Upper lobe of right lung (tissue), 1 donor: ENCODE measurements around the gene DYRK1A. TPM values are rescaled to one million over a fixed set of nuclear protein-coding genes. Genes with fewer than 3 reads are reported as not detected.

ENCODE experiments used
- ATAC-seq: fragments of 200-7000 bp; cut with Tn5 transposase; one replicate; pipeline ENCODE4 v1.9.1; 2020; ENCODE audit warnings: mild to moderate bottlenecking, moderate library complexity
- DNase-seq: peaks from one replicate; pipeline ENCODE4 v3.0.0-alpha.2; 2020
- H3K27ac ChIP-seq: fragments of 200-600 bp; one replicate; pipeline ENCODE4 v1.8.0; 2022
- H3K27me3 ChIP-seq: fragments of 200-600 bp; one replicate; pipeline ENCODE4 v1.8.0; 2022; ENCODE audit warnings: mild to moderate bottlenecking
- H3K36me3 ChIP-seq: fragments of 200-600 bp; one replicate; pipeline ENCODE4 v1.8.0; 2022
- H3K4me1 ChIP-seq: fragments of 200-600 bp; one replicate; pipeline ENCODE4 v1.8.0; 2022
- H3K4me3 ChIP-seq: fragments of 200-600 bp; one replicate; pipeline ENCODE4 v1.8.0; 2022; ENCODE audit warnings: mild to moderate bottlenecking
- H3K9me3 ChIP-seq: fragments of 200-600 bp; one replicate; pipeline ENCODE4 v1.8.0; 2022
- intact Hi-C: fragments of 100-400 bp; cut with DNase I; formaldehyde crosslinking; loops from one replicate; pipeline ENCODE4 v1.11.0; 2022
- total RNA-seq: library from RNA; stranded (reverse); fragmentation: NEBNext Ultra II Directional; extraction: Animal tissue kit (Norgen Biotek cat#: 25700); gene quantifications from one replicate; pipeline ENCODE4 v1.2.1, GENCODE V29; 2021
- TF ChIP-seq, protein P1 (sequence below): fragments of 200-600 bp; IDR thresholded peaks from one replicate; pipeline ENCODE4 v1.8.0; 2022; ENCODE audit warnings: antibody characterized with exemption
- donor health status: DM: no; HTN: yes; CAD: no; lungs with severe emphysema.

The DYRK1A gene
- total RNA-seq, 1 donor from 2014 or later: 70.9 TPM

DNA sequence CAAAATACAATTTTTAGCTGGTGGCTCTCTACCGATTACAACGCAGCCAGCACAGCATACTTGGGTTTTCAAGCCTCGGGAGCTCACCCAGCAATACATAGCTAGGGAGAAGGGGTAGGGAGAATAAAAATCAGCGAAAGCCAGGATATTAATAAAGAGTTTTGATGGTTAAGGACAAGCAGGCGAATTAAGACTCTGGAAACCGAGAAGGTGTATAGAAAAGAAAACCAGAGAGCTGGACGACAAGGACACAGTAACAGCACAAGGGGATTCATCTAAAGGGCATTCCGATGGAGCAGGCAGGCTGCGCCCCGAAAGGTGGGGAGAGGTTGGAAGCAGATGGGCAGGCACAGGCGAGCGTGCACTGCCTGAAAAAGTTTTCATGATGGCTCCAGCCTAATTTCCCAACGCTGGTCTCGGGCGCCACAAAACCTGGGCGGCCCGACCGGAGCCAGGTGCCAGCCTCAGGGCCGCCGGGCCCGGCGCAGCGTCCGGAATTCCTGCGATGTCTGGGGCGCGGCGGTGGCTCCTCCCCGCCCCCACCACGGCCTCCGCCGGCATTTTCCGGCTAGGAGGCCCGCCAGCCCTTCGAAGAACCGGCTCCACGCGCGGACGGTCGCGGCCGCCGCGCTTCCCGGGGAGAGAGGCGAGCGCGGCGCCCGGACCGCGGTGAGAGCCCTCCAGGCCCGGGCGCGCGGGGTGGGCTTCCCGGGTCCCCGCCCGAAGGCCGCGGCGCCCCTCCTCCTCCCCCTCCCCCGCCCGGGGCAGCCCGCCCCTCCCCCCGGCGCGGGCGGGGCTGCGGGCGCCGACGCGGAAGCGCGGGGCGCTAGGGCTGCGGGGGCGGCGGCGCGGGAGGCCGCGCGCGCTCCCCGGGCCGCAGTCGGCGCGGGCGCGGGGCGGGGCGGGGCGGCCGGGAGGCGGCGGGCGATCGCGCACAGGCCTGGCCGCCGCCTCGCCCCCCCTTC, 774 bp upstream of the DYRK1A start:
- ATAC-seq (peak; percentile 64), DNase-seq (peak; percentile 91)
- Histone ChIP-seq H3K36me3 (no peaks in the 10 kb centered on the region), H3K4me1 (peaks cover 25% of the 10 kb centered on the region), H3K27ac (peak overlapping the region; percentile 98), H3K4me3 (peak overlapping the region; percentile 83), H3K27me3 (no peaks in the 10 kb centered on the region), H3K9me3 (no peaks in the 10 kb centered on the region)
- TF ChIP-seq, protein P1, sequence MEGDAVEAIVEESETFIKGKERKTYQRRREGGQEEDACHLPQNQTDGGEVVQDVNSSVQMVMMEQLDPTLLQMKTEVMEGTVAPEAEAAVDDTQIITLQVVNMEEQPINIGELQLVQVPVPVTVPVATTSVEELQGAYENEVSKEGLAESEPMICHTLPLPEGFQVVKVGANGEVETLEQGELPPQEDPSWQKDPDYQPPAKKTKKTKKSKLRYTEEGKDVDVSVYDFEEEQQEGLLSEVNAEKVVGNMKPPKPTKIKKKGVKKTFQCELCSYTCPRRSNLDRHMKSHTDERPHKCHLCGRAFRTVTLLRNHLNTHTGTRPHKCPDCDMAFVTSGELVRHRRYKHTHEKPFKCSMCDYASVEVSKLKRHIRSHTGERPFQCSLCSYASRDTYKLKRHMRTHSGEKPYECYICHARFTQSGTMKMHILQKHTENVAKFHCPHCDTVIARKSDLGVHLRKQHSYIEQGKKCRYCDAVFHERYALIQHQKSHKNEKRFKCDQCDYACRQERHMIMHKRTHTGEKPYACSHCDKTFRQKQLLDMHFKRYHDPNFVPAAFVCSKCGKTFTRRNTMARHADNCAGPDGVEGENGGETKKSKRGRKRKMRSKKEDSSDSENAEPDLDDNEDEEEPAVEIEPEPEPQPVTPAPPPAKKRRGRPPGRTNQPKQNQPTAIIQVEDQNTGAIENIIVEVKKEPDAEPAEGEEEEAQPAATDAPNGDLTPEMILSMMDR: no peak
- intact Hi-C loops: no loop called here

DNA sequence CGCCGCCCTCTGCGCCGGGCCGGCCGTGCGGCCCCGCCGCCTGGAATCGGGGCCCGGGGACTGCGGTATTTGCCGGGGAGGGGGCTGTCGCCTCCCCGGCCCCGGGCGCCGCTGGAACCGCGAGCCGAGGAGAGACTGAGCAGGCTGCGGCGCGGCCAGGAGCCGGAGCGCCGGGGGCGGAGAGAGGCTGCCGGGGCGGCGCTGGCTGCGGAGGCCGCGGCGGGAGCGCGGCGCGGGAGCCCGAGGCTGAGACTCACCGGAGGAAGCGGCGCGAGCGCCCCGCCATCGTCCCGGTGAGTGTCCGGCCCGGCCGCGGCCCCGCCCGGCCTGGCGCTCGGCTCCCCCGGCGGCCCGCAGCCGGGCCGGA, 746 bp downstream of the DYRK1A start:
- peak overlapping the region; percentile 70 for H3K4me3 ChIP-seq
- DNase-seq: no peak
- intact Hi-C loops: no loop called here
- H3K36me3 ChIP-seq: no peaks in the 10 kb centered on the region
- peak overlapping the region; percentile 98 for H3K27ac ChIP-seq
- no peaks in the 10 kb centered on the region for H3K27me3 ChIP-seq
- H3K4me1 ChIP-seq: peaks cover 38% of the 10 kb centered on the region
- H3K9me3 ChIP-seq: no peaks in the 10 kb centered on the region
- ATAC-seq: no peak
- TF ChIP-seq, protein P1: no peak

DNA sequence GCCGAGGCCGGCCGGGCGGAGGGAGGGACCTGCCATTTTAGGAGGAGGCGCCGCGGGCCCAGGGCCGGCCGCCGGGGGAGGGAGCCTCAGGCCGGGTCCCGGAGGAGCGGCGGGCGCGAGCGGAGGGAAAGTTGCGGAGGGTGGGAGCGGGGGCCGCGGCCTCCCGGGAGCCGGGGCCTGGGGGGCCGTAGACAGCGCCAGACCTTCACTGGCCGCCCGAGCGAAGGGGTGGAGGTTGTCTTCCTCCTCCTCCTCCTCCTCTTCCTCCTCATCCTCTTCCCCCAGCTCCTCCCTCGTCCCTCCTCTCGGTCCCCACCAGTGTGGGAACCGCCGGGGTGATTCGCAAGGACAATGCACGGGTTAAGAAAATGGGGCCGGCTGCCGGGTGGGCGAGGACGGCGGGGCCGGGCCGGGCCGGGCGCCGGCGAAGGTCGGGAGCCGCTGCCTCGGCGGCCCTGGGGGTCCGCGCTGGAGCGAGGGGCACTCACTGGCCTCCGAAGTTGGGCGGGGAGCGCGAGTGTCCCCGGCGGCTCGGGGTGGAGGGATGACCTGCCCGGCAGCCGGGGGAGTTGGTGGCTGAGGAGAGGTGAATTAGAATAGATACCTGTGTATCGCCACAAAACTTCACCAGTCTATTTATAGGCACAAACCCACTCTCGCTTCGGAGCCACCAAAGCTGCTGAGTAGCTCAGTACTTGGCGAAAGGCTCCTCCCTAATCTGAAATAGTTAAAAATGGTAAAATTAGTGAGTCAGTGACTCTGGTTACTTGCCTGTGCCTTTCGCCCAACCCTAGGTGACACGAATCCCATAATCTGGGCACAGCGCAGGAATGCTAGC, 1.3 kb downstream of the DYRK1A start:
- Histone ChIP-seq H3K4me1 (peaks cover 42% of the 10 kb centered on the region), H3K27ac (peak overlapping the region; percentile 98), H3K4me3 (peak overlapping the region; percentile 70), H3K9me3 (no peaks in the 10 kb centered on the region), H3K36me3 (no peaks in the 10 kb centered on the region), H3K27me3 (no peaks in the 10 kb centered on the region)
- DNase-seq (peak; percentile 79), ATAC-seq (peak; percentile 2)
- TF ChIP-seq, protein P1: no peak
- intact Hi-C loops: no loop called here

DNA sequence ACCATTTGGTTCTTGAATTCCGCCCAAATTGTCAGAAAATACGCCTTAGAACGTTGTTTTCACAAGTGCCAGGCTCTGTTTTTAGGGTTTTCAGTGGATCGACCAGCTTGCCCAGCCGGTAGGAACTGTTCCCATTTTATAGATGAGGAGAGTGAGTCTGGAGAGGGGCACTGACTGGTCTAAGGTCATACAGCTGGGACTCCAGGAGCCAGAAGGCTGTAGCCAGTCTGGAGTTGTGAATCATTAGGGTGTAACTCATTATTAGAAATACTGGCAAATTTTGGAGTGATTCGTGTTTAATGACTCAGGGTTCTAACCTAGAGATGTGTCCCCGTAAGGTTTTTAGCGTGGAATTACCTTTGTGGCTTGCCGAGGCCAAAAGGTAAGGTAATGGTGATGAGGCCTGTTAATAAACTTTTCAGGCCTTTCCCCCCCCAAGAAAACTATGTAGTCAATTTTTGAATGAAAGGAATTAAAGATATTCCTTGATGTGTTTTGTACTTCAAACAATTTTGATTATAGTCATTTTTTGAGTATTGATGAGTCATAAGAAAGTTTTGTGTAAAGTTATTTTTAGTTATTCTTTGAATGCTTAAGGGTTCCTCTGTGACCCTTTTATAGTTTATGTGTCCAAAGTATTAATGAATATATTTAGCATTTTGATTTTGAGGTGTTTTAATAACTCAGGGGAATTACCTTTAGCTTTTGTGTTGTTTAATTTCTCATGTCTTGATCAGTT, 2.1 kb downstream of the DYRK1A start:
- no peaks in the 10 kb centered on the region for H3K9me3 ChIP-seq
- H3K4me1 ChIP-seq: peaks cover 49% of the 10 kb centered on the region
- no peaks in the 10 kb centered on the region for H3K36me3 ChIP-seq
- no peaks in the 10 kb centered on the region for H3K27me3 ChIP-seq
- ATAC-seq: no peak
- TF ChIP-seq, protein P1: no peak
- peak overlapping the region; percentile 98 for H3K27ac ChIP-seq
- H3K4me3 ChIP-seq: peak overlapping the region; percentile 70
- intact Hi-C loops: no loop called here
- no peak for DNase-seq

DNA sequence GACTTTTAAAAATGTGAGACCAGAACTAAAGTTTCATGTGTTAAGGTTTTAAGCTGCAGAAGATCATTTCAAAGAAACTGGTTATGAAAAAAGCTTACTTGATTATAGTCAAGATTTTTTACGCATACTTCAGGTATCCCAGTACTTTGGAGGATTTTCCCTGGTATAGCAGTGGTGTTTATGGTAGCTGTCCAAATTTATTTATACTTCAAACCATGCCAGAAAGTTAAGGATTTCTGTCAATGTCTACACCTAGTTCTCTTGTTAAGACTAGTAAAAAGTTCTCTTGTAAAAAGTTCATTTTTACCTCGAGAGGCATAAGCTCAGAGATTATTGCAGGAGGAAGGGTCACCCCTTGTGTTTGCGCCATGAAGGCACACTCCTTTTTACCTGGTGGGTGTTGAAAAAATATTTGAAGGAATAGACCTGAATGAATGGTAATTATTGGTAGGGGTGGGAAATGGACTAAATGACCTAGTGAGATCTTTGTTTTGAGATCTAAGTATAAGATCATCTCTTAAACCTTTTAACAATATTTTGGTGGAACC, 2.8 kb downstream of the DYRK1A start:
- H3K36me3 ChIP-seq: no peaks in the 10 kb centered on the region
- intact Hi-C loops: no loop called here
- TF ChIP-seq, protein P1: no peak
- ATAC-seq: no peak
- no peak overlapping the region for H3K27ac ChIP-seq
- peaks cover 55% of the 10 kb centered on the region for H3K4me1 ChIP-seq
- H3K9me3 ChIP-seq: no peaks in the 10 kb centered on the region
- DNase-seq: no peak
- H3K4me3 ChIP-seq: peak overlapping the region; percentile 70
- H3K27me3 ChIP-seq: no peaks in the 10 kb centered on the region
